ENCODE results near the gene SLC26A9.

GRCh38 chr1:205971082-205971481 is 27.8 kb upstream of the SLC26A9 start:
- no peak for TF ChIP-seq CTCF (IDR thresholded peaks at IDR 0.05)
- TF ChIP-seq POLR2A (IDR thresholded peaks at IDR 0.05), result no peak

All from adrenal gland (tissue), 5 donors.